NCI-H2171 treated with DMSO at 0.1 percent for 48 hours (cell line): Measurements from ENCODE around the gene NUDT2.
"Not testable (repeated sequence)": the region's sequence is repeated elsewhere in the genome, so short reads cannot be mapped to it uniquely, and the experiment has no call there.

Source experiments
- DNase-seq: peaks from one replicate; lab custom pipeline; 2025; lab: John Stamatoyannopoulos, UW

NUDT2 gene

DNA sequence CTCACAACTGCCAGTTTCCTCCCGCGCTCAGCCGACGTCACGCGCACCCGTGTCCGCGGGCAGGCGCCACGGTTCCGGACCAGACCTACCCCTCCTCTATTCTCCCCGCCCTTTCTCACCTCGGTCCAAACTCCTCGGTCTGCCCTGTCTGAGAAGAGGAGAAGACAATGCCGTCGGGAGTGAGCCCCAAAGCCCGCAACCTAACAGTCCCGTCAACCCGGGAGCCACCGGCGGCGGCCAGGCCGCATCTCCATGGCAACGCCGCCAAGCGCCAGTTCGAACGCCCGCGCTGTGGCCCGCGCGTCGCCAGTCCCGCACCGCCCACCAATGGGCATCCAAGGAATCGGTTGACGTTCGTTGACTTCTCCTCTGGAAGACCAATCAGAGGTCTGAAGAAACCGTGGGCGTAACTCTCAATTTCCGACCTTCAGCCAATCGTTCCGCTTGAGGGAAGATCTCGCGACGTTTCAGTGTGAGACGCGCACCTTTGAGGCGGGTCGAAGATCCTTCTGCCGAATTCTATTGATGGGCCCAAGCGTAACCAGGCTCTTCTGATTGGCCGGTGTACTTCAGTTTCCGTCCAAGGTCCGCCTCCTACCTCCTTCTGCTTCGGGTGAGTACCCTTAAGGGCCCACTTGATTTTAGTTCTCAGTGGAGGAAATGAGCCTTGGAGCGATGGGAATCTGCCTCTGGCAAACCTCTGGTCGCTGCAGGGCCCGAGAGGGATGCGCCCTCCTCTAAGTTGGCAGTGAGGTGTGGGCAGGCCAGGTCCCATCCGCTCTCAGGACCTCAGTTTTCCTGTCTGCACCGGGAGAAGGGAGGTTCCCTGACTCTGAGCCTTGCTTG is at the start of gene NUDT2, which contains the start of gene KIF24:
Gene NUDT2 (plus strand): TSS at position 583 of the 846 bp plus-strand sequence. CDS start 9,471 bp downstream, outside the sequence.
Gene KIF24 (minus strand): TSS at position 282 of the 846 bp plus-strand sequence. CDS start 17,922 bp downstream, outside the sequence.
- DNase-seq, result peak; percentile 98

DNA sequence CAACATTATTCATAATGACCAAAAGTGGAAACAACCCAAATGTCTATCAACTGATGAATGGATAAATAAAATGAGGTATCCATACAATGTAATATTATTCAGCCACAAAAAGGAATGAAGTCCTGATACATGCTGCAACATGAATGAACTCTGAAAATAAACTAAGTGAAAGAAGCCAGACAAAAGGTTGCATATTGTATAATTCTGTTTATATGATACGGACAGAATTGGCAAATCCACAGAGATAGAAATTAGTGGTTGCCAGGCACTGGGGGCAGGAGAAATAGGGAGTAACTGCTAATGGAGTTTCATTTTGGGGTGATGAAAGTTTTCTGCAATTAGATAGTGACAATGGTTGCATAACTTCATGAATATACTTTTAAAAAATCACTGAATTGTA is 47.3 kb upstream of the NUDT2 start:
- no peak for DNase-seq

GRCh38 chr9:34289159-34289558 is 40.2 kb upstream of the NUDT2 start:
- no peak for DNase-seq

- no peak for DNase-seq
Observed at GRCh38 chr9:34291023-34291422, 38.3 kb upstream of the NUDT2 start.

DNA sequence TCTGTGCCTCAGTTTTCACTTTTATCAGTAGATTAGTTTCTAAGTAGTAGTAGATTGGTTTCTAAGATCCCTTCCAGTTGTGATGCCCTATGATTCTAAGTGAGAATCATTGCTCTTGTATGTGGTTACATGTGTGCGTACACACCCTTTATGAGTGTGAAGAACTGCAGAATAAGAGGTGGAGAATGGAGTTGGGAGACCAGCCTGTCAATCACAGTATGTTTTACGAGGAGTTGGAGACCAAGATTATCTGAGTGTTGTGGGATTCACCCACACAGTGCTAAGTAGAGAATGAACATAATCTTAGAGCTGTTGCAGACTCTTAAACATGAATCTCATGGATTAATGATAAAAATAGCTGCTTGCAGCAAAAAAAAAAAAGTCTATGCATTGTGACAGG is 37.9 kb upstream of the NUDT2 start:
- no peak for DNase-seq

DNA sequence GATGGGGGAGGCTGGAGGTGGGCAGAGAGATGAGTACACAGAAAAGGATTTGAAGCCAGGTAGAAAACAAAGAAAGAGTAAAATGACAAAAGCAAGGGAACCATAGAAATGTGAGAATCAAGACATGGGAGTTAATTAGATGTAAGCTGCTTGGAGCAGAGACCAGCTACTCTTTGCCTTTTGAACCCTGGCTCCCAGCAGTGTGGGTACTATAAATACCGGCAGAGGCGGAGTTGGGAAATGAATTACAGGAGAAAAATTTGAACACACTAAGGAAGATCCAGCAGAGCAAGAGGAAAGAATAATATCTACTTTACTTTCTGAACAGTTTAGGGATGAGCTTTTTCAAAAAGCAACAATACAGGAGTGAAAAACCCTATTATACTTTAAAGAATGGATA is 36.8 kb upstream of the NUDT2 start:
- DNase-seq, result no peak

DNA sequence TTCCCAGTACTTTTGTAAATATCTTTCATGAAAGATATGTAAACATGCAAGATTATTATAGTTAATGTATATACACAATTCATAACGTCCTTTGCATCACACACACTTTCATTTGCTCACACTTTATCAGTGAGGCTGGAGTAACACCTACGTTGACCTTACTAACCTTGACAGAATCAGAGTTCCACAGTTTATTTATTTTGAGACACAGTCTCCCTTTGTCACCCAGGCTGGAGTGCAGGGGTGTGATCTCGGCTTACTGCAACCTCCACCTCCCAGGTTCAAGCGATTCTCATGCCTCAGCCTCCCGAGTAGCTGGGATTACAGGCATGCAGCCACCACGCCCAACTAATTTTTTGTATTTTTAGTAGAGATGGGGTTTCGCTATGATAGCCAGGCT is 28.3 kb upstream of the NUDT2 start:
- not testable (repeated sequence) for DNase-seq

- DNase-seq, result not testable (repeated sequence)
Observed at GRCh38 chr9:34308316-34308715, 21.1 kb upstream of the NUDT2 start.

GRCh38 chr9:34310215-34310614 is 19.2 kb upstream of the NUDT2 start:
- peak; percentile 82 for DNase-seq

DNA sequence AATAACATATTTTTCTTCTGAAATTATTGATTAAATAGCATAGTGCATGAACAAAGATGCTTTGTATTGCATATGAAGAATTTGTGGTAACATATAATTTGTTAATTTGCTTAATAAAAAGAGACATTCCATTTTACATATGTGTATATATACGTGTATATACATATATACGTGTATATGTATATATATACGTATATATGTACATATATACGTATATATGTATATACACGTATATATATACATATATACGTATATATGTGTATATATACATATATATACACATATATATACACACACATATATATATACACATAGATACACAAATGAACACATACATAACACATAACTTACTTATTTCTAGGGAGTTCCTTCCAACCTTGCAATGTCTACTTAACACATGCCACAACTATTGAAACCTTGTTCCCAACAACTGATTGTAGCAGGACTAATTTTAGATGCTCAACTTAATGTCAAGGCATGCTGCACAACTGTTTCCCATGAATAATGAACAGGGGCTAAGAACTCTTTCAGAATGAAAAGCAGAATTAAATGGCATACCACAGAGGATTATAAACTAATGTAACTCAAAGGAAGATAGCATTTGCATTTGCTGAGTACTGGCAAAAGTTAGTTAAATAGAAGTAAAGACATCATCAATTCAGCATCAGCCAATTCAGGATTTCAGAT is 17.7 kb upstream of the NUDT2 start:
- DNase-seq, result no peak

- DNase-seq, result no peak
Observed at GRCh38 chr9:34317436-34317835, 11.9 kb upstream of the NUDT2 start.

- DNase-seq, result no peak
Observed at GRCh38 chr9:34318163-34318790, 11.1 kb upstream of the NUDT2 start.

GRCh38 chr9:34321451-34321850 is 7.9 kb upstream of the NUDT2 start:
- DNase-seq, result no peak

GRCh38 chr9:34322899-34323591 is 6.3 kb upstream of the NUDT2 start:
- no peak for DNase-seq

DNA sequence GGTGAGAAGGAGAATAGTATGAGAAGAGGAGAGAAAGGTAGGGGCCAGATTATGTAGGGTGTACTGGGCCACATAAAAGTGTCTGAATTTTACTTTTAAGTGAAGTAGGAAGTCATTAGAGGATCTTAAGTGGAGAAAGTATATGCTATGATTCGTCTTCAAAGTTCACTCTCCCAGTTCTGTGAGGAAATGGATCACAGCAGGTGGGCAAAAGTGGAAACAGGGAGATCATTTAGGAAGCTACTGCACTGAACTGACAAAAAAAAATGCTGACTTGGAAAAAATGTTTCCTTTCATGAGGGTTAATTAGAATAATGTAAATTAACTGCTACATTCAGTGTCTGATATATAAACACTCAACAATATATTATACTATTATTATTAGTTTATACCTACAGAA is 2.7 kb upstream of the NUDT2 start:
- no peak for DNase-seq

DNA sequence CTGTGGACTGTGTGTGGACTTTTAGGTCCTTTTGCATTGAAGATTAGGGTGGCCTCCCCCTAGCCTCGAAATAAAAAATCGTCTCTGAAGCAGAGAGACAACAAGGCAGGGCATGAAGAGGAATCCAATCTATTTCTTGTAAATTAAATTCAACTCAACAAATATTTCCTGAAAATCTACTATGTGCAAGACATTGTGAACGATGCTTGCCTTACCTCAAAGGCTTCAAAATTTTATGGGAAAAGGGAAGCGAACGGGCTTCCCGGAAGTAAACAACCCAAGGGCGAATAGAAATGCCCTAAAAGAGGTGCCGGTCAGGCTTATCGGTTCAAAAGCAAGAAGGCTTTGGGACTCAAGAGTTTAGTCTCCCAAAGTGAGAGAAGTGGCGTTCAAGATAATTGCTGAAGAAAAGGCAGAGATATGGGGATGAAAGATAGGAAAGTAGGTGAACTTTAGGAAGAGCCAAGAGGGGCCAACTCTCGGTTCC is 826 bp upstream of the NUDT2 start:
- DNase-seq, result peak; percentile 58

- DNase-seq, result no peak
Observed at GRCh38 chr9:34331196-34331595, 1.8 kb downstream of the NUDT2 start.

- DNase-seq, result peak; percentile 49
Observed at GRCh38 chr9:34332076-34332964, 3.0 kb downstream of the NUDT2 start.

- no peak for DNase-seq
Observed at GRCh38 chr9:34333836-34334235, 4.5 kb downstream of the NUDT2 start.

GRCh38 chr9:34334337-34334824 is 5.0 kb downstream of the NUDT2 start:
- peak; percentile 23 for DNase-seq

- DNase-seq, result no peak
Observed at GRCh38 chr9:34334916-34335315, 5.5 kb downstream of the NUDT2 start.
